Trophoblast cell (in vitro differentiated cells and primary cell): ENCODE data around the gene UBE2G1.

ENCODE experiments used
- DNase-seq, 2 donors: peaks; one replicate each; pipeline ENCODE4 v3.0.0-alpha.2; 2016
- H2AFZ ChIP-seq: 2 replicates; pipeline ENCODE4 v1.6.1; 2013; ENCODE audit warnings: low read length, moderate library complexity, mild to moderate bottlenecking; ENCODE audit not compliant: insufficient read depth, poor library complexity
- H2AK5ac ChIP-seq: 2 replicates; pipeline ENCODE4 v1.6.1; 2013; ENCODE audit warnings: mild to moderate bottlenecking, low read length
- H2BK120ac ChIP-seq: 2 replicates; pipeline ENCODE4 v1.6.1; 2013; ENCODE audit warnings: low read length, mild to moderate bottlenecking, moderate library complexity; ENCODE audit not compliant: insufficient read depth, poor library complexity
- H2BK12ac ChIP-seq: 2 replicates; pipeline ENCODE4 v1.6.1; 2013; ENCODE audit warnings: mild to moderate bottlenecking, low read length, moderate library complexity
- H2BK5ac ChIP-seq: 2 replicates; pipeline ENCODE4 v1.6.1; 2013; ENCODE audit warnings: low read length, low read depth, moderate library complexity, mild to moderate bottlenecking; ENCODE audit not compliant: poor library complexity
- H3K14ac ChIP-seq: 2 replicates; pipeline ENCODE4 v1.6.1; 2013; ENCODE audit warnings: mild to moderate bottlenecking, low read length
- H3K18ac ChIP-seq: 2 replicates; pipeline ENCODE4 v1.6.1; 2013; ENCODE audit warnings: mild to moderate bottlenecking, low read length
- H3K23ac ChIP-seq: 2 replicates; pipeline ENCODE4 v1.6.1; 2013; ENCODE audit warnings: low read length
- H3K27ac ChIP-seq: 2 replicates; pipeline ENCODE4 v1.5.1; 2013; ENCODE audit warnings: low read depth, mild to moderate bottlenecking, inconsistent platforms, low read length, moderate library complexity
- H3K27me3 ChIP-seq: 2 replicates; pipeline ENCODE4 v1.6.1; 2013; ENCODE audit warnings: inconsistent platforms, mild to moderate bottlenecking, low read length, moderate library complexity; ENCODE audit not compliant: insufficient read depth
- H3K36me3 ChIP-seq, 2 experiments: 1 replicate in 1 of 2; 2 replicates in 1 of 2; pipeline ENCODE4 v1.6.1; 2013; ENCODE audit warnings: low read length in 2 of 2, mild to moderate bottlenecking in 2 of 2, moderate library complexity in 1 of 2; ENCODE audit not compliant: insufficient read depth in 2 of 2, control insufficient read depth in 1 of 2
- H3K4ac ChIP-seq: 2 replicates; pipeline ENCODE4 v1.6.1; 2013; ENCODE audit warnings: low read depth, mild to moderate bottlenecking, low read length, moderate library complexity
- H3K4me1 ChIP-seq, 2 experiments: 1 replicate in 1 of 2; 2 replicates in 1 of 2; pipeline ENCODE4 v1.6.1; 2013; ENCODE audit warnings: low read length in 2 of 2, mild to moderate bottlenecking in 2 of 2, moderate library complexity in 1 of 2; ENCODE audit not compliant: insufficient read depth in 2 of 2, control insufficient read depth in 1 of 2
- H3K4me2 ChIP-seq: 2 replicates; pipeline ENCODE4 v1.6.1; 2013; ENCODE audit warnings: inconsistent platforms, mild to moderate bottlenecking, low read length, moderate library complexity
- H3K4me3 ChIP-seq: 2 replicates; pipeline ENCODE4 v1.5.1; 2013; ENCODE audit warnings: mild to moderate bottlenecking, low read depth, low read length, inconsistent platforms
- H3K79me1 ChIP-seq: one replicate; pipeline ENCODE4 v1.6.1; 2013; ENCODE audit warnings: low read length
- H3K79me2 ChIP-seq: 2 replicates; pipeline ENCODE4 v1.6.1; 2013; ENCODE audit warnings: low read length, mild to moderate bottlenecking; ENCODE audit not compliant: control insufficient read depth, insufficient read depth, poor library complexity
- H3K9ac ChIP-seq: 2 replicates; pipeline ENCODE4 v1.6.1; 2013; ENCODE audit warnings: mild to moderate bottlenecking, low read length
- H3K9me3 ChIP-seq: 2 replicates; pipeline ENCODE4 v1.6.1; 2013; ENCODE audit warnings: low read depth, mild to moderate bottlenecking, control low read depth, inconsistent platforms, low read length; ENCODE audit not compliant: insufficient read depth
- H4K12ac ChIP-seq: 2 replicates; pipeline ENCODE4 v1.6.1; 2013; ENCODE audit warnings: low read depth, mild to moderate bottlenecking, low read length, moderate library complexity
- H4K8ac ChIP-seq: 2 replicates; pipeline ENCODE4 v1.6.1; 2013; ENCODE audit warnings: low read depth, mild to moderate bottlenecking, low read length, moderate library complexity
- H4K91ac ChIP-seq: one replicate; pipeline ENCODE4 v1.6.1; 2013; ENCODE audit warnings: low read depth, mild to moderate bottlenecking, low read length, moderate library complexity
- WGBS: extraction: QIAGEN DNeasy Blood & Tissue Kit; methylation state at CpG from one replicate; pipeline ENCODE4 v1.1.7; 2013; ENCODE audit warnings: missing lambda C conversion rate; ENCODE audit not compliant: insufficient read length, insufficient coverage; ENCODE audit errors: extremely low coverage; 5-methylcytosine and 5-hydroxymethylcytosine counted together

UBE2G1 gene

GRCh38 chr17:4358154-4358553 lies 8.3 kb downstream of the UBE2G1 start:
- no CpG with 5 or more reads among the region's 4 CpGs for WGBS
- H4K8ac ChIP-seq = no peak overlapping the region

DNA sequence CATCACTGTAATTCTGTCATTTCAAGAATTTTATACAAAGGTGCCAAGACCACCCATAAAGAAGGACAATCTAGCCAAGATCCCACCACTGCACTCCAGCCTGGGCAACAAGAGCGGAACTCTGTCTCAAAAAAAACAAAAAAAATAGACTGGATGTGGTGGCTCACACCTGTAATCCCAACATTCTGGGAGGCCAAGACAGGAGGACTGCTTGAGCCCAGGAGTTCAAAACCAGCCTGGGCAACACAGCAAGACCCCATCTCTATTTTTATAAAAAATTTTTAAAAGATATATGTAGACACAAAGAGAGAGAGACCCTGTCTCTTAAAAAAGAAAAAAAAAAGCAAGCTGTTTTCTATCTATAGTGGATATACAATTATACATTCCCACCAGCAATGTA lies 8.8 kb downstream of the UBE2G1 start:
- Histone ChIP-seq H2AK5ac (no peak overlapping the region), H3K36me3 (peaks cover 2 to 5% of the 10 kb centered on the region in 2 experiments), H3K9me3 (no peaks in the 10 kb centered on the region), H3K4ac (peak overlapping the region; percentile 94), H4K12ac (no peak overlapping the region), H2AFZ (no peak overlapping the region), H3K27ac (no peak overlapping the region), H3K4me1 (peaks cover 0 to 4% of the 10 kb centered on the region in 2 experiments), H3K79me1 (no peaks in the 10 kb centered on the region), H4K91ac (no peak overlapping the region), H3K18ac (no peak overlapping the region), H3K4me3 (no peak overlapping the region), H3K79me2 (peaks cover 30% of the 10 kb centered on the region), H2BK120ac (no peak overlapping the region), H2BK12ac (no peak overlapping the region), H4K8ac (no peak overlapping the region), H3K23ac (no peak overlapping the region), H3K9ac (no peak overlapping the region), H3K14ac (no peak overlapping the region), H3K4me2 (no peak overlapping the region), H2BK5ac (peak overlapping the region; percentile 40), H3K27me3 (no peaks in the 10 kb centered on the region)
- WGBS = no CpG with 5 or more reads among the region's 1 CpG
- DNase-seq = no peak

More at GRCh38 chr17:4358154-4358553, 8.3 kb downstream of the UBE2G1 start:
- Histone ChIP-seq H3K27ac (no peak overlapping the region), H4K12ac (no peak overlapping the region), H3K79me2 (peaks cover 31% of the 10 kb centered on the region), H3K4ac (peak overlapping the region; percentile 99), H3K79me1 (no peaks in the 10 kb centered on the region), H3K18ac (no peak overlapping the region), H2BK120ac (no peak overlapping the region), H3K23ac (no peak overlapping the region), H4K91ac (no peak overlapping the region), H3K36me3 (peaks cover 2 to 8% of the 10 kb centered on the region in 2 experiments), H2BK12ac (no peak overlapping the region), H2AFZ (no peak overlapping the region), H3K4me2 (no peak overlapping the region), H3K27me3 (no peaks in the 10 kb centered on the region), H3K9ac (no peak overlapping the region), H3K14ac (no peak overlapping the region), H3K9me3 (no peaks in the 10 kb centered on the region), H3K4me3 (no peak overlapping the region), H2BK5ac (no peak overlapping the region), H3K4me1 (peaks cover 0 to 4% of the 10 kb centered on the region in 2 experiments), H2AK5ac (no peak overlapping the region)
- no peak for DNase-seq

GRCh38 chr17:4357030-4357628 lies 9.3 kb downstream of the UBE2G1 start:
- no peak overlapping the region for H3K27ac ChIP-seq
- peak overlapping the region; percentile 94 for H3K4ac ChIP-seq
- no peak overlapping the region for H4K8ac ChIP-seq
- H3K27me3 ChIP-seq = no peaks in the 10 kb centered on the region
- WGBS = no CpG with 5 or more reads among the region's 3 CpGs
- no peak overlapping the region for H3K23ac ChIP-seq
- H3K9me3 ChIP-seq = no peaks in the 10 kb centered on the region
- no peaks in the 10 kb centered on the region for H3K79me1 ChIP-seq
- no peak overlapping the region for H3K9ac ChIP-seq
- no peak overlapping the region for H2BK12ac ChIP-seq
- H3K36me3 ChIP-seq = peaks cover 0 to 3% of the 10 kb centered on the region in 2 experiments
- peaks cover under 1 to 4% of the 10 kb centered on the region in 2 experiments for H3K4me1 ChIP-seq
- no peak overlapping the region for H3K4me3 ChIP-seq
- no peak overlapping the region for H2BK120ac ChIP-seq
- H4K91ac ChIP-seq = no peak overlapping the region
- no peak overlapping the region for H3K4me2 ChIP-seq
- H3K14ac ChIP-seq = no peak overlapping the region
- H4K12ac ChIP-seq = no peak overlapping the region
- no peak overlapping the region for H2AFZ ChIP-seq
- H2BK5ac ChIP-seq = no peak overlapping the region
- no peak for DNase-seq
- no peak overlapping the region for H3K18ac ChIP-seq
- peaks cover 27% of the 10 kb centered on the region for H3K79me2 ChIP-seq
- H2AK5ac ChIP-seq = no peak overlapping the region

GRCh38 chr17:4354862-4355514 lies 11.5 kb downstream of the UBE2G1 start:
- WGBS = no CpG with 5 or more reads among the region's 11 CpGs
- Histone ChIP-seq H4K12ac (no peak overlapping the region), H3K9me3 (no peaks in the 10 kb centered on the region), H3K4ac (peak overlapping the region; percentile 92), H3K9ac (no peak overlapping the region), H4K8ac (peak overlapping the region; percentile 29), H3K36me3 (peaks cover 0 to 2% of the 10 kb centered on the region in 2 experiments), H3K4me1 (peaks cover 4% of the 10 kb centered on the region in 2 experiments), H3K79me1 (no peaks in the 10 kb centered on the region), H2BK12ac (no peak overlapping the region), H4K91ac (no peak overlapping the region), H2BK5ac (no peak overlapping the region), H3K14ac (no peak overlapping the region), H2AK5ac (no peak overlapping the region), H2AFZ (no peak overlapping the region), H3K4me2 (no peak overlapping the region), H3K79me2 (peaks cover 17% of the 10 kb centered on the region), H3K4me3 (no peak overlapping the region), H2BK120ac (no peak overlapping the region), H3K27ac (no peak overlapping the region), H3K23ac (no peak overlapping the region), H3K18ac (no peak overlapping the region), H3K27me3 (no peaks in the 10 kb centered on the region)
- peak; percentile 72 to 73 for DNase-seq
